Activated gamma-delta T cell treated with Interleukin-2 at 50 U/mL for 16 hours (primary cell): ENCODE data around the gene LETM1.

Experiments
- DNase-seq: peaks from one replicate; pipeline ENCODE4 v3.0.0-alpha.2; 2020

LETM1 gene

DNA sequence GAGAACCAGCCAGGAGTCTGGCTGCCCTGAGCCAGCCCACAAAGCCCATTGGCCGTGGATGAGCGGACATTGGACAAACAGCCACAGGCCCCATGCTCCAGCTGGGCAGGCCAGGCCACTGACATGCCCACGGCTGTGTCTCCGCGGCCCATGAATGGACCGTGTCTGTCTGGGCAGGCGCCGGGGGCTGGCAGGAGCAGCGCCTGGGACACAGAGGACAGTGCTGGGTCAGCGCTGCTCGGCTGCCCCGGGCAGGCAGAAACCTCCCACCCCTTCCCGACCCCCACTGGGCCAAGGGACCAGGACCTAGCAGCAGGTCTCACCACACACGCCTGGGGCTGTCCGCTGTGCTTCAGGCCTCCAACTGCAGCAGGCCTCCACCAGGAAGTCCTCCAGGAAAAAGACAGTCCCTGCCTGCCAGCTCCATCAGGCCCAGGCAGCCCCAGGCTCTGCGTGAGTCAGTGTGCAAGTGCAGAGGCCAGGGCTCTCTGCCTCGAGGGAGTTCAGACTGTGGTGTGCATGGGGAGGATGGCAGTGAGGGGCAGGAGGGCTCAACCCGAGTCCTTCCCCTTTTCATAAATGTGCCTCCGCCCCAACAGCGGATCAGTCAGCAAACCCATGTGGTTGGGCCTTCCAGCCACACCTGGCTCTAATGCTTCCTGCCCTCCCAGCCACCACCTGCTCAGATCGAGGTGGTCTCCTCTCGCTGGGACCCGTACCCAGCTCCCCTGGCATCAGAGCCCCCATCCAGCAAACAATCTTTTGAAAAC, 80.0 kb downstream of the LETM1 start:
- DNase-seq, result no peak

GRCh38 chr4:1773754-1774153, 82.2 kb downstream of the LETM1 start:
- DNase-seq, result no peak

- DNase-seq, result no peak
Observed at GRCh38 chr4:1772853-1773538, 83.0 kb downstream of the LETM1 start.

- no peak for DNase-seq
Observed at GRCh38 chr4:1771555-1772305, 84.2 kb downstream of the LETM1 start.

GRCh38 chr4:1770791-1771231, 85.1 kb downstream of the LETM1 start:
- no peak for DNase-seq

GRCh38 chr4:1770245-1770644, 85.7 kb downstream of the LETM1 start:
- DNase-seq, result no peak

DNA sequence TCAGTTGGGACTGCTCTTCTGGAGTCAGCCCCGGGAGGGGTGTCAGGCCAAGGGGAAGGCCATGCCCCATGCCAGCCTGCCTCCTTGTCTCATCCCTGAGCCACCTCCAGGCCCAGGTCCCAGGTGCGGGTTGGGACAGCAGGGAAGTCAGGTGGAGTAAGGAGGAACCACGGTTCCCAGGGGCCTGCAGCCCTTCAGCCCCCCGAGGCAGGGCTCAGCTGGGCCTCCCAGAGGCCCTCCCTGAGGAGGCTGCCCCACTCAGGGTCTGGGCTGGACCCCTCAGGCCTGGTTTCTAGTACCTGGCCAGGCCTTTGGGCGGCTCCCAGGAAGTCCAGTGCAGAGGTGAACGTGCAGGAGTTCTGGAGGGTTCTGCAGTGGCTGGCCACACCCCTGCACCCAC, 86.3 kb downstream of the LETM1 start:
- no peak for DNase-seq

DNA sequence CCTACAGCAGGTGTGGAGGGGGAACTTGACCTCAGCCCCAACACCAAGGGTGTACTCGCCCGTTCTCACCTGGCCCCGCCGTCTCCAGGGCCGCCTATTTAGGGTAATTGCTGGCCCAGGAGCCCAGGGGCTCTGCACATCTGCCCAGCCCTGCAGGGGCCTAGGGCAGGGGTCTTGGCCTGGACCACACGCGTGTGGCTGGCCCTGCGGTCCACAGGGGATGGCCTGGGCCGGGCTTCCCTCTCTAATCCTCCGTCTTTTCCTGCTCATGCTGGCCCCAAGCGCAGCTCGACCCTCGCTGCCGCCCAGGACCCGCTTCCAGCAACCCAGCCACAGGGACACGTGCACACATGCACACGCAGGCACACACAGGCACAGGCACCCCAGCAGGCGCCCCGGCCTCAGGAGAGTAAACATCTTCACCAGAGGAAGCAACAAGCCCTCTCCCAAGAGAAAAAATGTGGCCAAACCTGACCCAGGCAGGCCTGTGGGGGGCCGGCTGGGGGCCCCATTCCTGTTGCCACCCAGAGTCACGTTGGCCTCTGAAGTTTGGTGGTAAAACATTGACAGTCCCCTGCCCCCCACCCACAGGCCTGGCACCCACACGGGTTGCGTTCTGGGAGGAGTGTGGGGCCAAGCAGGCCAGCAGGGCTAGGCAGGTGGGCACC, 87.5 kb downstream of the LETM1 start:
- DNase-seq, result no peak

DNA sequence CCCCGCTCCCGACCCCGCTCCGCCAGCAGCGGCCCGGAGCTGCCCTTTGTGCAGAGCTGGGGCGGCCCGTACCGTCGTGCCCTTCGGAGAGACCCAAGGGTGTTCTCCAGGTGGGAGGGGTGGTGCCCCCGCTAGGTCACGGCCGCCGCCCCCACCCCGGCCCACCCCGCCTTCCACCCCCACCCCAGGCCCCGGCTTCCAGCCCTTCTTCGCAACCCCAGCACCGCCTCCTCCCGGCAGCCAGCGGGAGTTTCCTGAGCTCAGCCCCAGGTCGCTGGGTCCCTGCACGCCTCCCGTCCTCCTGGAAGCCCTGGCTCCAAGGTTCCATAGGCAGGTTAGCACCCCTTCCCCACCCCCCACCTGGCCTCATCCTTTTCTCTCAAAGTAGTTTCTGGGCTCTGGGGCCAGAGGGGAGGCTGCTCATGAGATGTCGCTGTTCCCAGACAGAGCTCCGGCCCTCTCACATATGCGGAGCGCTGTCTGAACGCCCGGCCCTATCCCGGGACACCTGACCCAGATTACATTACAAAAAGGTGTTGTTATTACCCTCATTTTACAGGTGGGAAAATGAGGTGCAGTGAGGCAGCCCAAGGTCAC, 88.1 kb downstream of the LETM1 start:
- DNase-seq, result peak; percentile 15

DNA sequence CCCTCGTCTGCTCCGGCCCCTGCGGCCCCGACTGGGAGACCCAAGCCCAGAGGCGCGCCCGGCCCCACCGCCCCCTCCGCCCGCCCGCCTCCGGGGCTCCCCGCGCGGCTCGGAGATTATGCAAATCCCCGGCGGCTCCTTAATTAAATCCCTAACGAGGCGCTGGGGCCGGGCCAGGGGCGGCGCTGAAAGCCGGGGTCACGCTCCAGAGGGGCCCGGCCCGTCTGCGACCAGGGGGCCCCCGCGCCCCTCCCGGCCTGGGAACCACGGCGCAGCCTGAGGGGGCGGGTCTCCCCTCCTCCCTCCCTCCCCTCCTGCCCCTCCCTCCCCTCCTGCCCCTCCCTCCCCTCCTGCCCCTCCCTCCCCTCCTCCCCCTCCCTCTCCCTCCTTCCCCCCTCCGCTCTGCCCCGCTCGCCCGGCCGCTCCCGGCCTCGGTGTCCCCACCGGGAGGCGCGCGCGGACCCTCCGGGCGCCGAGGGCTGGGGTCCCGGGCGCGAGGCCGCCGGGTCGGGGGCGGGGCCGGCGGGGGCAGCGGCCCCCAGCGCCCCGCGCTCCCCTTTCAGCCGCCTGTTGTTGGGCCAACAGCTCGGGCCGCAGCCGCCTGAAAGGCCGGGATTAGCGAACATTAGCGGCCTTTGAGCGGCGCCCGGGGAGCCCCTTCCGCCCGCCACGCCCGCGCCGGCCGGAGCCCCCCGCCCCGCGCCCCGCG, 88.7 kb downstream of the LETM1 start:
- no peak for DNase-seq

DNA sequence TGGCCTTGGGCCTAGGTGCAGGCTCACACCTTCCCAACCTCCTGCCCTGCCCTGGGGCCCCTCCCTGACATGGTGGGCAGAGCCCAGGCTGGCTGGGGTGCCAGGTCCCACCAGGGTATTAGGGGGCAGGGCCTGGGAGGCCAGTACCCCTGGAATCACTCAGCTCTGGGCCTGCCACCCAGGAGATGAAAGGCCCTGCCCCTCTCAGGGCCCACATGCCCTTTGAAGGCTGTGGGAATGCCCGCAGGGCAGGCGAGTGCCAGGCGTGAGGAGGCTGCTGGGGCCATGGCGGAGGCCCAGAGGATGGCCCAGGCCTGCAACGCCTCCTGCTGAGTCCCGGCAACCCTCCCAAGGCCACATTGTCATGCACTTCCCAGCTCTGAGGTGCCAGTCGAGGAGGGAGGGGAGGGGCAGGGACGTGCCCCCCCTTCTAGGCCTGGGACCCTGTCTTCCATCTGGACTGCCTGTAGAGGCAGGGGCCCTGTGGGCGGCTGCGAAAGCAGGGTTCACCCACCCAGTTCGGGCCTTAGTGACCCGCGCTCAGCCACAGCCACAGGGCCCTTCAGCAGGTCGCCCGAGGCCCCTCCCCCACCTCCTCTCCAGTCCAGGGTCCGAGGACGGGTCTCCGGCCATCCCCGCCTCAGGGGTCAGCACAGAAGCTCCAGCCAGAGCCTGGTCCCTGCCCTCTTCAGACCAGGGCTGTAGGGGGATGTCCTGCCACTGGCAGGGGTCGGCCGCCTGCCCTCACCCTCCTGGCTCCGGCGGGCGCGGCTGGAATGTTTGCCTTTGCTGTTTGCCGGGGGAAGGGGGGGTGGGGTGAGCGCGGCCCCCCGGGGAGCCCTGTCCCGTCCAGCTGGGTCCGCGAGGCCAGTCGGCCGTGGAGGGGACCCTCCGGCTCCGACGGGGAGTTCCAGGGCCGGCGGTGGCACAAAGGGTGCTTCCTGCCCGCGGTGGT, 89.6 kb downstream of the LETM1 start:
- DNase-seq, result no peak

DNA sequence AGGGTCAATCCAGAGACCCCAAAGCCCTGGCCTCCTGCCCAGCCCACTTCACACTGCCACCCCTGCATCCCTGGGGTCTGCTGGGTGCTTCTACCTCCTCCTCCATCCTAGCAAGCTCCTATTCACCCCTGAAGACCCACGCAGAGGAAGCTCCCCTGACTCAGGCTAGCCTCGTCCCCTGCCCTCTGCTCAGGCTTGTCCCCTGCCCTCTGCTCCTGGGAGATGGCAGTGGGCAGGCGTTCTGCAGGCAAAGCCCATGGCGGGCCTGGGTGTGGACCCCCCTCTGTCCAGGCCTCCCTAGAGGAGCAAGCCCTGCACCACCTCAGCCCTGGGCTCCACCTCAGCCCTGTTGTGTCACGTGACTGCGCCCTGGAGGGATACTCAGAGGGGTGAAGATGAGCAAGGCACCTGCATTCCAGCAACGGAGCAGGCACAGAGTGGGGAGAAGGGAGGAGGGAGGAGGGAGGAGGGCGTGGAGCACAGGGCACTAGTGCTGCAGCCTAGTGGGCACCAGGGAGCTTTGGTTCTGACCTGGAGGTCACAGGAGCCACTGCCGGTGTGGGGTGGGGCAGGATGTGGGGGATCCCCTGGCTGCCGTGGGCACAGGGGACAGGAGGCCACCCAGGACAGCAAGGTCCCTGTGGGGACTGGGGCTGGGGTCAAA, 90.4 kb downstream of the LETM1 start:
- DNase-seq, result no peak

- DNase-seq, result no peak
Observed at GRCh38 chr4:1764670-1765069, 91.3 kb downstream of the LETM1 start.

- no peak for DNase-seq
Observed at GRCh38 chr4:1763550-1764080, 92.3 kb downstream of the LETM1 start.

DNA sequence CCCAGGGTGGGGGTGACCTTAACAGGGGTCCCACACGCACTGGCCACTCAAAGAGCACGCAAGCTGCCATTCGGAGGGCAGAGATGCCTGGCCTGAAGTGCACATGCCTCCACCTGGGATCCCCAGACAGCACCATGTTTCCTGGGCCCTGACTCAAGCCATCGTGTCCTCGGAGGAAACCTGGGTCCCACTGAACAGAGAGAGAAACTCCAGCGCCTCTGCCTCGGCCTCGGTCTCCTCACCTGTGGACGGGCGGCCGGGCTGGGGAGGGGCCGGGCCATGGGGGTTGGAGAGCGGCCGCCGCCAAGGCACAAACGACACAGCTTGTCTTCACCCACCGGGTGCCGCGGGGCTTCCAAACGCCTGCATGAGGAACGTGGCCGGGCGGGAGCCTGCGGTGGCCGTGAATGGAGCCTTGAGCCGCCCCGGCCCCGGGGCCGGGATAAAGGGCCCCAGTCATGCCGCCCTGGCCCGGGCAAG, 92.8 kb downstream of the LETM1 start:
- no peak for DNase-seq

- DNase-seq, result no peak
Observed at GRCh38 chr4:1762264-1763010, 93.5 kb downstream of the LETM1 start.
